ENCODE measurements around the gene EIF2AK3.

The EIF2AK3 gene

GRCh38 chr2:88564402-88564801 lies 62.9 kb downstream of the EIF2AK3 start:
- TF ChIP-seq CTCF (IDR thresholded peaks at IDR 0.05; ENCODE audit: low read length, missing control alignments): no peak
- DNase-seq (ENCODE audit: low read depth): no peak

GRCh38 chr2:88563129-88563528 lies 64.1 kb downstream of the EIF2AK3 start:
- no peak overlapping the region for H3K4me3 ChIP-seq (replicated peaks; ENCODE audit: low read depth, low read length)
- no peak for TF ChIP-seq CTCF (IDR thresholded peaks at IDR 0.05; ENCODE audit: low read length, missing control alignments)
- DNase-seq (ENCODE audit: low read depth): peak; percentile 69

More at GRCh38 chr2:88564402-88564801, 62.9 kb downstream of the EIF2AK3 start:
- no peak overlapping the region for H3K4me3 ChIP-seq (replicated peaks; ENCODE audit: low read depth, low read length)

- no peak overlapping the region for H3K4me3 ChIP-seq (replicated peaks; ENCODE audit: low read depth, low read length)
- DNase-seq (ENCODE audit: low read depth): no peak
- no peak for TF ChIP-seq CTCF (IDR thresholded peaks at IDR 0.05; ENCODE audit: low read length, missing control alignments)
Observed at GRCh38 chr2:88561646-88562388, 65.4 kb downstream of the EIF2AK3 start.

- TF ChIP-seq CTCF (IDR thresholded peaks at IDR 0.05; ENCODE audit: low read length, missing control alignments): no peak
- no peak overlapping the region for H3K4me3 ChIP-seq (replicated peaks; ENCODE audit: low read depth, low read length)
Observed at GRCh38 chr2:88560619-88561307, 66.5 kb downstream of the EIF2AK3 start.

GRCh38 chr2:88557290-88557689 lies 70.0 kb downstream of the EIF2AK3 start:
- no peak for TF ChIP-seq CTCF (IDR thresholded peaks at IDR 0.05; ENCODE audit: low read length, missing control alignments)
- no peak overlapping the region for H3K4me3 ChIP-seq (replicated peaks; ENCODE audit: low read depth, low read length)
- no peak for DNase-seq (ENCODE audit: low read depth)

More at GRCh38 chr2:88560619-88561307, 66.5 kb downstream of the EIF2AK3 start:
- no peak for DNase-seq (ENCODE audit: low read depth)

GRCh38 chr2:88556026-88556425 lies 71.2 kb downstream of the EIF2AK3 start:
- H3K4me3 ChIP-seq (replicated peaks; ENCODE audit: low read depth, low read length): no peak overlapping the region
- DNase-seq (ENCODE audit: low read depth): no peak
- no peak for TF ChIP-seq CTCF (IDR thresholded peaks at IDR 0.05; ENCODE audit: low read length, missing control alignments)

Data from fibroblast of pulmonary artery (primary cell).